Astrocyte of the spinal cord (primary cell): ENCODE measurements around the gene ABHD12.

Experiments used
- DNase-seq: peaks from one replicate; pipeline ENCODE4 v3.0.0; 2011; ENCODE audit warnings: low read depth, low spot score
- H3K4me3 ChIP-seq: 2 replicates; pipeline ENCODE4 v1.5.1; 2011; ENCODE audit warnings: low read depth, mild to moderate bottlenecking, low read length, moderate library complexity
- CTCF ChIP-seq: IDR thresholded peaks from 2 replicates; pipeline ENCODE4 v1.5.1; 2012; ENCODE audit warnings: low read depth, mild to moderate bottlenecking, low read length, inconsistent platforms
- in situ Hi-C: cut with HindIII; loops from 2 replicates; pipeline ENCODE4 v1.10.0; 2017; ENCODE audit warnings: low sequenced_read_pairs

Gene ABHD12

GRCh38 chr20:25390538-25391528 lies at the start of gene ABHD12:
TSS of gene ABHD12 (minus strand) at chr20:25390835. CDS start at chr20:25390703, 132 bp downstream.
- TF ChIP-seq CTCF, result no peak
- peak within 1 kb of the TSS; percentile 76 for H3K4me3 ChIP-seq
- peak; percentile 97 for DNase-seq
- in situ Hi-C loops, result no loop called here

DNA sequence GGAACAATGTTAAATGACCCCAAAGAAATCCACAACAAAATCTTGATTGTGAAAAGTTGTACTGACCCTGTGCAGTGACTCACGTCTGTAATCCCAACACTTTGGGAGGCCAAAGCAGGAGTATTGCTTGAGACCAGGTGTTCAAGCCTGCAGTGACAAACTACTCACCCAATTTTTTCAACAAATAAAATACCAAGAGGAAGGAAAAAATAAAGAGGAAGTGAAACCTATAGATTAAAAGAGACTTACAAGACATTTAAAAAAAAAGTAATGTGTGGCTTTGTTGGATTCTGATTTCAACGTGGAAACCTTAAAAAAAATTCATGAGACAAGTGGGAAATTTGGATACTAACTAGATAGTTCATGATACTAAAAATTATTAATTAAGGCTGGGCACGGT lies 48.7 kb upstream of the ABHD12 start:
- no peak for DNase-seq
- TF ChIP-seq CTCF, result no peak
- in situ Hi-C loops, result no loop called here
- no peak overlapping the region for H3K4me3 ChIP-seq

GRCh38 chr20:25437153-25437581 lies 46.5 kb upstream of the ABHD12 start:
- no peak for TF ChIP-seq CTCF
- peak; percentile 13 for DNase-seq
- H3K4me3 ChIP-seq, result no peak overlapping the region
- in situ Hi-C loops, result no loop called here

GRCh38 chr20:25424536-25424935 lies 33.9 kb upstream of the ABHD12 start:
- no peak for TF ChIP-seq CTCF
- in situ Hi-C loops, result no loop called here
- no peak overlapping the region for H3K4me3 ChIP-seq
- DNase-seq, result no peak

GRCh38 chr20:25422032-25422431 lies 31.4 kb upstream of the ABHD12 start:
- in situ Hi-C loops, result no loop called here

GRCh38 chr20:25421102-25421501 lies 30.5 kb upstream of the ABHD12 start:
- DNase-seq, result no peak
- in situ Hi-C loops, result no loop called here
- no peak overlapping the region for H3K4me3 ChIP-seq
- TF ChIP-seq CTCF, result no peak

More at GRCh38 chr20:25422032-25422431, 31.4 kb upstream of the ABHD12 start:
- no peak for TF ChIP-seq CTCF
- H3K4me3 ChIP-seq, result no peak overlapping the region
- no peak for DNase-seq
